OCI-LY1 (cell line): Measurements from ENCODE around the gene RUNX1.

Source experiments
- H2AFZ ChIP-seq: fragments of 200-600 bp; sonication (generic), shearing (Covaris generic); 2 replicates; pipeline ENCODE4 v1.6.0; 2014; ENCODE audit warnings: antibody characterized with exemption, mild to moderate bottlenecking, low read length
- H3F3A ChIP-seq: fragments of 200-600 bp; sonication (generic), shearing (Covaris generic); 2 replicates; pipeline ENCODE4 v1.6.0; 2014; ENCODE audit warnings: mild to moderate bottlenecking, antibody characterized with exemption, low read length, moderate library complexity; ENCODE audit not compliant: insufficient read depth
- H3K27ac ChIP-seq: fragments of 200-600 bp; sonication (generic); 2 replicates; pipeline ENCODE4 v1.5.1; 2014; ENCODE audit warnings: low read length, mixed run types, mild to moderate bottlenecking, low read depth; ENCODE audit not compliant: poor library complexity, severe bottlenecking
- H3K27me3 ChIP-seq: fragments of 200-600 bp; sonication (generic); 2 replicates; pipeline ENCODE4 v1.6.0; 2014; ENCODE audit warnings: antibody characterized with exemption, mild to moderate bottlenecking, low read length, moderate library complexity; ENCODE audit not compliant: insufficient read depth
- H3K36me3 ChIP-seq: fragments of 200-600 bp; sonication (generic); 2 replicates; pipeline ENCODE4 v1.6.1; 2014; ENCODE audit warnings: mild to moderate bottlenecking, antibody characterized with exemption, low read length, moderate library complexity, mixed read lengths; ENCODE audit not compliant: insufficient read depth
- H3K4me1 ChIP-seq: fragments of 200-600 bp; sonication (generic); 2 replicates; pipeline ENCODE4 v1.5.1; 2014; ENCODE audit warnings: mild to moderate bottlenecking, low read length, moderate library complexity; ENCODE audit not compliant: insufficient read depth, severe bottlenecking
- H3K4me2 ChIP-seq: fragments of 200-600 bp; sonication (generic), shearing (Covaris generic); 2 replicates; pipeline ENCODE4 v1.6.1; 2014; ENCODE audit warnings: low read length
- H3K4me3 ChIP-seq: fragments of 200-600 bp; sonication (generic); 2 replicates; pipeline ENCODE4 v1.5.1; 2014; ENCODE audit warnings: low read length, low read depth, mild to moderate bottlenecking, mixed read lengths; ENCODE audit not compliant: poor library complexity, severe bottlenecking
- H3K79me2 ChIP-seq: fragments of 200-600 bp; shearing (Covaris generic); 2 replicates; pipeline ENCODE4 v1.6.1; 2016; ENCODE audit warnings: mixed run types, low read length, mixed read lengths; ENCODE audit not compliant: insufficient read depth
- H3K9ac ChIP-seq: fragments of 200-600 bp; sonication (generic), shearing (Covaris generic); 2 replicates; pipeline ENCODE4 v1.6.1; 2014; ENCODE audit warnings: mild to moderate bottlenecking, low read length, mixed read lengths
- H3K9me2 ChIP-seq: fragments of 200-600 bp; sonication (generic), shearing (Covaris generic); 2 replicates; pipeline ENCODE4 v1.6.1; 2014; ENCODE audit warnings: low read depth, mild to moderate bottlenecking, low read length, mixed read lengths
- H3K9me3 ChIP-seq: fragments of 200-600 bp; shearing (Covaris generic); 2 replicates; pipeline ENCODE4 v1.6.1; 2014; ENCODE audit warnings: low read length, mixed read lengths
- H4K20me1 ChIP-seq: fragments of 200-600 bp; sonication (generic), shearing (Covaris generic); 2 replicates; pipeline ENCODE4 v1.6.0; 2016; ENCODE audit warnings: mild to moderate bottlenecking, low read length; ENCODE audit not compliant: insufficient read depth
- EZH2 ChIP-seq: fragments of 200-600 bp; sonication (generic), shearing (Covaris generic); IDR thresholded peaks from 2 replicates; pipeline ENCODE4 v1.8.0; 2017; ENCODE audit warnings: borderline replicate concordance, mixed run types, mild to moderate bottlenecking, antibody characterized with exemption, low read length, moderate library complexity, mixed read lengths
- TF ChIP-seq, protein P1 (sequence below): fragments of 200-600 bp; sonication (generic), shearing (Covaris generic); IDR thresholded peaks from 2 replicates; pipeline ENCODE4 v1.5.1; 2017; ENCODE audit warnings: mild to moderate bottlenecking, antibody characterized with exemption, low read length, moderate library complexity, mixed read lengths

RUNX1 gene

DNA sequence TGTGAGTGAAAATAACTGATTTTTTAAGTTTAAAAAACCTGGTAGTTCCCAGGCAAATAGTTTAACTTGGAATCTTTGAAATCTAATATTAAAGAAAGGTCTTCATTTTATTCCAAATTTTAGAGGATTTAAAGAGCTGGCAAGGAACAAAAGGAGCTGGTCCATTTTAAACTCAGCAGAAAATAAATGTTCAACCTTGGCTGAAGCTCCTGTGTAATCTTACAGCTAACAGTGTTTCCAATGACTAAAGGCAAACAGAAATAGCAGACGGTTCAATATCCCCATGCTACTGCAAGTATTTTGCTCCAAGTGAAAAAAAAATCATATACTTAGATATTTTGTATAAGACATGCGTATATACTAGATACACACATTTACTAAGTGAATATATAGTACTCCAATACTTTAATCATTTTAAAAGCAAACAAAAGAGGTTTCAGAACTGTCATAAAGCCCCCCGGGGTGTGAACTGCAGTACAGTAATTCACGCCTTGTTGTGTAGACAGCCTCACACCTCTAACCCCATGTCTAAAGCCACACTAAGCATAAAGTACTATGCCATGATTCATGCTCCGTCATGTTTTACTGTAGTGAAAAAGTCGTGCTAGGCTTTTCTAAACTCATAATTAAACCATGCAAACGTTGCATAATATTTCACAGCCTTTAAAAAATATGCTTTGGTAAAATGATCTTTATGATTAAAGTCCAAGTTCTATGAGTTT, 248.1 kb downstream of the RUNX1 start:
- H3K9me3 ChIP-seq = no peaks in the 10 kb centered on the region
- no peak overlapping the region for H2AFZ ChIP-seq
- H3K9me2 ChIP-seq = no peaks in the 10 kb centered on the region
- H3K27me3 ChIP-seq = no peaks in the 10 kb centered on the region
- no peaks in the 10 kb centered on the region for H3K79me2 ChIP-seq
- H3K9ac ChIP-seq = no peak overlapping the region
- no peaks in the 10 kb centered on the region for H4K20me1 ChIP-seq
- H3K4me1 ChIP-seq = peaks cover 4% of the 10 kb centered on the region
- no peak overlapping the region for H3K4me2 ChIP-seq
- TF ChIP-seq, protein P1, sequence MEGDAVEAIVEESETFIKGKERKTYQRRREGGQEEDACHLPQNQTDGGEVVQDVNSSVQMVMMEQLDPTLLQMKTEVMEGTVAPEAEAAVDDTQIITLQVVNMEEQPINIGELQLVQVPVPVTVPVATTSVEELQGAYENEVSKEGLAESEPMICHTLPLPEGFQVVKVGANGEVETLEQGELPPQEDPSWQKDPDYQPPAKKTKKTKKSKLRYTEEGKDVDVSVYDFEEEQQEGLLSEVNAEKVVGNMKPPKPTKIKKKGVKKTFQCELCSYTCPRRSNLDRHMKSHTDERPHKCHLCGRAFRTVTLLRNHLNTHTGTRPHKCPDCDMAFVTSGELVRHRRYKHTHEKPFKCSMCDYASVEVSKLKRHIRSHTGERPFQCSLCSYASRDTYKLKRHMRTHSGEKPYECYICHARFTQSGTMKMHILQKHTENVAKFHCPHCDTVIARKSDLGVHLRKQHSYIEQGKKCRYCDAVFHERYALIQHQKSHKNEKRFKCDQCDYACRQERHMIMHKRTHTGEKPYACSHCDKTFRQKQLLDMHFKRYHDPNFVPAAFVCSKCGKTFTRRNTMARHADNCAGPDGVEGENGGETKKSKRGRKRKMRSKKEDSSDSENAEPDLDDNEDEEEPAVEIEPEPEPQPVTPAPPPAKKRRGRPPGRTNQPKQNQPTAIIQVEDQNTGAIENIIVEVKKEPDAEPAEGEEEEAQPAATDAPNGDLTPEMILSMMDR = no peak
- TF ChIP-seq EZH2 = no peak
- H3F3A ChIP-seq = no peaks in the 10 kb centered on the region
- H3K27ac ChIP-seq = no peak overlapping the region
- no peak overlapping the region for H3K4me3 ChIP-seq
- H3K36me3 ChIP-seq = peaks cover 69% of the 10 kb centered on the region

DNA sequence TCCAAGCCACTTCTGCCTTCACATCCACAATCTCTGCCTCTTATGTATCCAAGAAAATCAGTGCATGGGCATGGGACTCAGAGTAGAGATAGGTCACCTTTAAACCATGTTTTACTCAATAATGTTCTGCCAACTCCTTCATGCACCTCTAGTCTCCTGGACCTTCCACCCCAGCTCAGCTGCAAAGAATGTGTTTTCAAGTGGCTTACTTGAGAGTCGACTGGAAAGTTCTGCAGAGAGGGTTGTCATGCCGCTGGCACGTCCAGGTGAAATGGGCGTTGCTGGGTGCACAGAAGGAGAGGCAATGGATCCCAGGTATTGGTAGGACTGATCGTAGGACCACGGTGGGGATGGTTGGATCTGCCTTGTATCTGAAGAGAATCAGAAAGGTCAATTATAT, 250.0 kb downstream of the RUNX1 start:
- Histone ChIP-seq H4K20me1 (no peaks in the 10 kb centered on the region), H3K36me3 (peaks cover 75% of the 10 kb centered on the region; the same call in 1 of the 2 replicates), H3K4me1 (peaks cover 4% of the 10 kb centered on the region), H3K4me3 (no peak overlapping the region), H3K9me3 (no peaks in the 10 kb centered on the region), H3K27me3 (no peaks in the 10 kb centered on the region), H2AFZ (no peak overlapping the region), H3K9me2 (no peaks in the 10 kb centered on the region), H3K4me2 (no peak overlapping the region), H3F3A (no peaks in the 10 kb centered on the region), H3K79me2 (no peaks in the 10 kb centered on the region), H3K9ac (no peak overlapping the region), H3K27ac (no peak overlapping the region)
- no peak for TF ChIP-seq EZH2
- TF ChIP-seq, protein P1 = no peak

DNA sequence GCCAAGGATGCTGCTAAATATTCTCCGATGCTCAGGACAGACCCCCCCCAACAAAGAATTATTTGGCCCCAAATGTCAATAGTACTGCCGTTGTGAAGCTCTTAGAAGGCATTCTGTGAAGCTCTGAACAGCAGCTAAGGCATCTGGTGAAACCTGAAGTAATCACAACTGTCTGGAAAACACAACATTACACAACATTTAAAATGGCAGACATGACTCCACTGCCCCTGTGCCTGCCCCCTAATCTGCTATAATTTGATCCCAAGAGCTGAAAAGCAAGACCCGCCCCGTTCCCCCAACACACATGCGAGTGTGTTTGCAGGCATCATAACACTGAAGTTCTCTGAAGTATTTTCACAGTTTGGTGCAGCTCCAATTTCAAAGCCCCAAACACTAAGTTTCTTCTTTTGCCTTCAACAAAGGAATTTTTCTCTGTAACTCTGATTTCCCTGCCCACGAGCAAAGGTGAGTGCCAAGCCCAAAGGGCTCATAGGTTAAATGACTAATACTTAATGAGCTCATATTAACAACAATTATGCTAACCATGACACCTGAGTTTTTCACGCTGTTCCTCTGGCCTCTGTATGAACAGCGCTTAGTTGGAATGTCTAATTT, 251.1 kb downstream of the RUNX1 start:
- no peaks in the 10 kb centered on the region for H4K20me1 ChIP-seq
- H3K9me3 ChIP-seq = no peaks in the 10 kb centered on the region
- no peaks in the 10 kb centered on the region for H3F3A ChIP-seq
- TF ChIP-seq, protein P1 = no peak
- no peak for TF ChIP-seq EZH2
- H3K4me2 ChIP-seq = no peak overlapping the region
- peaks cover 75% of the 10 kb centered on the region; the same call in 1 of the 2 replicates for H3K36me3 ChIP-seq
- no peak overlapping the region for H3K9ac ChIP-seq
- no peaks in the 10 kb centered on the region for H3K9me2 ChIP-seq
- H3K79me2 ChIP-seq = no peaks in the 10 kb centered on the region
- H3K27ac ChIP-seq = no peak overlapping the region
- no peak overlapping the region for H3K4me3 ChIP-seq
- H3K4me1 ChIP-seq = peaks cover 4% of the 10 kb centered on the region
- H2AFZ ChIP-seq = no peak overlapping the region
- no peaks in the 10 kb centered on the region for H3K27me3 ChIP-seq
